IMR-90 (cell line): ENCODE data around the gene PACS1. TPM values are rescaled to one million over a fixed set of nuclear protein-coding genes. Genes with fewer than 3 reads are reported as not detected.

Source experiments
- ATAC-seq: fragments of 200-7000 bp; cut with Tn5 transposase; 2 replicates; pipeline ENCODE4 v1.9.1; 2020; ENCODE audit warnings: low read depth, mild to moderate bottlenecking, moderate library complexity
- BruUV-seq: library from RNA; stranded (reverse); fragments of 400-500 nt; replicated peaks from 2 replicates; lab custom pipeline; 2021; lab: Mats Ljungman, UMichigan
- CTCF ChIA-PET: fragments of 300-600 bp; formaldehyde crosslinking; extraction: SDS; loops from one replicate; lab custom pipeline; 2021; ENCODE audit warnings: antibody characterized with exemption; lab: Yijun Ruan, JAX
- POLR2A ChIA-PET: fragments of 300-600 bp; sonication (Branson Sonifier 250); formaldehyde crosslinking; loops from one replicate; lab custom pipeline; 2022; ENCODE audit warnings: antibody characterized with exemption; ENCODE audit not compliant: unreplicated experiment; lab: Charles Lee
- DNase-seq: peaks from one replicate; pipeline ENCODE4 v3.0.0; 2013
- H2AFZ ChIP-seq: replicated peaks from 2 replicates; pipeline ENCODE3; 2013; ENCODE audit warnings: low read length, mild to moderate bottlenecking; ENCODE audit not compliant: poor library complexity
- H2AK5ac ChIP-seq: 2 replicates; pipeline ENCODE4 v1.6.1; 2013; ENCODE audit warnings: low read depth, low read length, inconsistent platforms
- H2AK9ac ChIP-seq: replicated peaks from 2 replicates; pipeline ENCODE3; 2013; ENCODE audit warnings: mild to moderate bottlenecking, low read depth, low read length, moderate library complexity; ENCODE audit not compliant: poor library complexity
- H2BK120ac ChIP-seq: 2 replicates; pipeline ENCODE4 v1.6.1; 2013; ENCODE audit warnings: low read depth, low read length, inconsistent platforms
- H2BK15ac ChIP-seq: 3 replicates; pipeline ENCODE4 v1.6.1; 2013; ENCODE audit warnings: low read depth, low read length, inconsistent platforms
- H2BK20ac ChIP-seq: 2 replicates; pipeline ENCODE4 v1.6.1; 2013; ENCODE audit warnings: low read depth, mild to moderate bottlenecking, inconsistent platforms, low read length, moderate library complexity
- H2BK5ac ChIP-seq: 2 replicates; pipeline ENCODE4 v1.6.1; 2013; ENCODE audit warnings: mild to moderate bottlenecking, low read depth, low read length, inconsistent platforms; ENCODE audit not compliant: poor library complexity, severe bottlenecking
- H3K14ac ChIP-seq: replicated peaks from 2 replicates; pipeline ENCODE4 v1.6.1; 2013; ENCODE audit warnings: low read depth, low read length, inconsistent platforms
- H3K18ac ChIP-seq: 2 replicates; pipeline ENCODE4 v1.6.1; 2013; ENCODE audit warnings: low read depth, low read length, control low read depth
- H3K23ac ChIP-seq: 2 replicates; pipeline ENCODE4 v1.6.1; 2013; ENCODE audit warnings: low read depth, low read length, inconsistent platforms
- H3K27ac ChIP-seq: 2 replicates; pipeline ENCODE4 v1.5.1; 2013; ENCODE audit warnings: mild to moderate bottlenecking, control low read depth, low read length; ENCODE audit not compliant: insufficient read depth
- H3K27me3 ChIP-seq: 2 replicates; pipeline ENCODE4 v1.6.1; 2013; ENCODE audit warnings: low read length; ENCODE audit not compliant: control insufficient read depth, insufficient read depth
- H3K36me3 ChIP-seq: 2 replicates; pipeline ENCODE4 v1.6.1; 2013; ENCODE audit warnings: low read length, mixed read lengths; ENCODE audit not compliant: control insufficient read depth, insufficient read depth
- H3K4ac ChIP-seq: 2 replicates; pipeline ENCODE4 v1.6.1; 2013; ENCODE audit warnings: low read depth, low read length, inconsistent platforms
- H3K4me1 ChIP-seq: 2 replicates; pipeline ENCODE4 v1.6.1; 2013; ENCODE audit warnings: low read length, mixed read lengths; ENCODE audit not compliant: control insufficient read depth, insufficient read depth
- H3K4me2 ChIP-seq: 2 replicates; pipeline ENCODE4 v1.6.1; 2013; ENCODE audit warnings: low read depth, mild to moderate bottlenecking, control low read depth, low read length, moderate library complexity
- H3K4me3 ChIP-seq: 2 replicates; pipeline ENCODE4 v1.5.1; 2013; ENCODE audit warnings: low read depth, mild to moderate bottlenecking, control low read depth, low read length, moderate library complexity; ENCODE audit not compliant: insufficient read depth
- H3K56ac ChIP-seq: 2 replicates; pipeline ENCODE4 v1.6.1; 2013; ENCODE audit warnings: low read length, inconsistent platforms; ENCODE audit not compliant: insufficient read depth; ENCODE audit errors: extremely low read depth
- H3K79me1 ChIP-seq, 2 experiments: 2 replicates each; pipeline ENCODE4 v1.6.1; 2013; ENCODE audit warnings: low read length in 2 of 2, inconsistent platforms in 1 of 2, low read depth in 1 of 2
- H3K9ac ChIP-seq: 2 replicates; pipeline ENCODE4 v1.6.1; 2013; ENCODE audit warnings: low read depth, low read length, control low read depth
- H3K9me1 ChIP-seq: 2 replicates; pipeline ENCODE4 v1.6.1; 2013; ENCODE audit warnings: low read length, inconsistent platforms; ENCODE audit not compliant: insufficient read depth
- H3K9me3 ChIP-seq: 2 replicates; pipeline ENCODE4 v1.6.1; 2013; ENCODE audit warnings: low read length; ENCODE audit not compliant: control insufficient read depth, insufficient read depth
- H4K20me1 ChIP-seq: 2 replicates; pipeline ENCODE4 v1.6.1; 2013; ENCODE audit warnings: low read length, inconsistent platforms; ENCODE audit not compliant: insufficient read depth
- H4K5ac ChIP-seq: 2 replicates; pipeline ENCODE4 v1.6.1; 2013; ENCODE audit warnings: mild to moderate bottlenecking, low read depth, low read length, control low read depth
- H4K8ac ChIP-seq, 2 experiments: 2 replicates each; pipeline ENCODE4 v1.6.1; 2013; ENCODE audit warnings: low read depth in 2 of 2, low read length in 2 of 2, control low read depth in 1 of 2, inconsistent platforms in 1 of 2
- H4K91ac ChIP-seq: 2 replicates; pipeline ENCODE4 v1.6.1; 2013; ENCODE audit warnings: low read depth, low read length, inconsistent platforms; ENCODE audit not compliant: insufficient read depth
- BHLHE40 ChIP-seq: fragments of 150-350 bp; IDR thresholded peaks from 2 replicates; pipeline ENCODE4 v1.6.1; 2016; ENCODE audit warnings: mild to moderate bottlenecking, low read depth, low read length
- CEBPB ChIP-seq: IDR thresholded peaks from 2 replicates; pipeline ENCODE4 v1.6.1; 2012; ENCODE audit warnings: low read depth, low read length, improper control_type of control experiment
- CHD1 ChIP-seq: IDR thresholded peaks from 2 replicates; pipeline ENCODE4 v1.6.1; 2012; ENCODE audit warnings: low read depth, low read length, improper control_type of control experiment
- CTCF ChIP-seq: conservative IDR thresholded peaks from 2 replicates; pipeline ENCODE4 v1.5.1; 2012; ENCODE audit warnings: mild to moderate bottlenecking, low read depth, low read length, improper control_type of control experiment
- ELK1 ChIP-seq: fragments of 150-350 bp; IDR thresholded peaks from 2 replicates; pipeline ENCODE4 v1.6.1; 2016; ENCODE audit warnings: low read depth, mild to moderate bottlenecking, low read length, moderate library complexity, borderline replicate concordance
- FOS ChIP-seq: fragments of 150-350 bp; IDR thresholded peaks from 2 replicates; pipeline ENCODE4 v1.6.1; 2016; ENCODE audit warnings: low read depth, low read length
- MAFK ChIP-seq: IDR thresholded peaks from 2 replicates; pipeline ENCODE4 v1.6.1; 2012; ENCODE audit warnings: low read depth, low read length, improper control_type of control experiment
- MAZ ChIP-seq: IDR thresholded peaks from 2 replicates; pipeline ENCODE4 v1.6.1; 2012; ENCODE audit warnings: low read depth, mild to moderate bottlenecking, low read length, improper control_type of control experiment, moderate library complexity, borderline replicate concordance
- NFE2L2 ChIP-seq: fragments of 150-350 bp; IDR thresholded peaks from 2 replicates; pipeline ENCODE4 v1.6.1; 2016; ENCODE audit warnings: low read depth, mild to moderate bottlenecking, low read length
- POLR2A ChIP-seq: IDR thresholded peaks from 2 replicates; pipeline ENCODE4 v1.6.1; 2012; ENCODE audit warnings: mild to moderate bottlenecking, low read depth, low read length
- RAD21 ChIP-seq: IDR thresholded peaks from 2 replicates; pipeline ENCODE4 v1.6.1; 2012; ENCODE audit warnings: low read length, improper control_type of control experiment
- RCOR1 ChIP-seq: IDR thresholded peaks from 2 replicates; pipeline ENCODE4 v1.6.1; 2012; ENCODE audit warnings: mild to moderate bottlenecking, low read length, improper control_type of control experiment; ENCODE audit not compliant: insufficient replicate concordance
- RFX5 ChIP-seq: IDR thresholded peaks from 2 replicates; pipeline ENCODE4 v1.8.0; 2012; ENCODE audit warnings: low read depth, mild to moderate bottlenecking, low read length, moderate library complexity
- SMC3 ChIP-seq: fragments of 150-350 bp; IDR thresholded peaks from 2 replicates; pipeline ENCODE4 v1.6.1; 2016; ENCODE audit warnings: low read depth, mild to moderate bottlenecking, antibody characterized with exemption, low read length, moderate library complexity
- USF2 ChIP-seq: fragments of 150-350 bp; IDR thresholded peaks from 2 replicates; pipeline ENCODE4 v1.6.1; 2017; ENCODE audit warnings: mild to moderate bottlenecking, antibody characterized with exemption, low read length, low read depth
- WGBS, 2 experiments: methylation state at CpG; one replicate each; pipeline versions ENCODE4 v1.1.5 to v1.1.7; 2013; ENCODE audit warnings: missing lambda C conversion rate in 2 of 2; ENCODE audit not compliant: insufficient read length in 1 of 2; ENCODE audit errors: extremely low coverage in 2 of 2; 5-methylcytosine and 5-hydroxymethylcytosine counted together
- dilution Hi-C: fragments of 300-500 bp; cut with HindIII; formaldehyde crosslinking; loops from one replicate; pipeline ENCODE4 v1.14.3; 2018; ENCODE audit warnings: low sequenced_read_pairs; ENCODE audit not compliant: unreplicated experiment
- in situ Hi-C: fragments of 300-500 bp; cut with MboI; formaldehyde crosslinking; loops from 3 replicates; pipeline ENCODE4 v1.14.3; 2019; ENCODE audit warnings: low sequenced_read_pairs, inconsistent platforms, mixed read lengths
- intact Hi-C: fragments of 100-400 bp; cut with micrococcal nuclease; formaldehyde crosslinking; loops from 2 replicates; pipeline ENCODE4 v1.10.0; 2022
- polyA plus RNA-seq, 3 experiments: library from polyadenylated mRNA; depleted of rRNA; stranded (reverse); fragments of >200 nt; gene quantifications; 2 replicates each; pipeline ENCODE4 v1.2.3, GENCODE V29; 2012; ENCODE audit warnings: low replicate concordance in 1 of 3
- total RNA-seq: library from RNA; depleted of rRNA; stranded (reverse); fragments of >200 nt; gene quantifications from 2 replicates; pipeline ENCODE4 v1.2.3, GENCODE V29; 2012

Gene PACS1
- total and polyA plus RNA-seq, 2 of the 4 experiments (the other 2 are of a cell fraction), result 7.3 to 32.0 TPM

DNA sequence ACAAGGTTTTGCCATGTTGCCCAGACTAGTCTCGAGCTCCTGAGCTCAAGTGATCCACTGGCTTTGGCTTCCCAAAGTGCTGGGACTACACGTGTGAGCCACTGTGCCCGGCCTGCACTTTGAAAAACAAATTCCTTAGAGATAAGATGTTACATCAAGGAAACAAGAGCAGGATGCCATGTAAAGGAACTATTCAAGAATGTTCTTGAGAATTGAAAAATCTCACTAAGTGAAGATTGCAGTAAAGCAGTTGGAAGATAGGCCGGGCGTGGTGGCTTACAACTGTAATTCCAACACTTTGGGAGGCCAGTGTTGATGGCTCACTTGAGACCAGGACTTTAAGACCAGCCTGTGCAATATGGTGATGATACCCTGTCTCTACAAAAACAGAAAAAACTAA lies 88.1 kb downstream of the PACS1 start:
- no peak overlapping the region for H3K4me2 ChIP-seq
- dilution Hi-C loops, result no loop called here
- ATAC-seq (no peak), DNase-seq (no peak)
- no peak overlapping the region for H4K8ac ChIP-seq
- no peak overlapping the region for H3K14ac ChIP-seq
- CTCF ChIA-PET, result no interaction called here
- no peak overlapping the region for H2BK5ac ChIP-seq
- H4K91ac ChIP-seq, result no peak overlapping the region
- POLR2A ChIA-PET, result no interaction called here
- no peak overlapping the region for H3K27ac ChIP-seq
- no TSS peak for BruUV-seq
- no peak overlapping the region for H3K4ac ChIP-seq
- no peak overlapping the region for H3K18ac ChIP-seq
- no peak overlapping the region for H3K9ac ChIP-seq
- no peaks in the 10 kb centered on the region for H3K4me1 ChIP-seq
- no peaks in the 10 kb centered on the region for H3K9me3 ChIP-seq
- no peak overlapping the region for H3K4me3 ChIP-seq
- in situ Hi-C loops, result no loop called here
- no peak overlapping the region for H4K5ac ChIP-seq
- H3K27me3 ChIP-seq, result no peaks in the 10 kb centered on the region
- H3K23ac ChIP-seq, result no peak overlapping the region
- H2BK20ac ChIP-seq, result no peak overlapping the region
- H4K20me1 ChIP-seq, result peaks cover 3% of the 10 kb centered on the region; the same call in 1 of the 2 replicates
- no peak overlapping the region for H2AFZ ChIP-seq
- H3K9me1 ChIP-seq, result 0 out of 2 replicates have a peak, but pooled peaks cover 3% of the 10 kb centered on the region
- no peak overlapping the region for H2BK120ac ChIP-seq
- intact Hi-C loops, result no loop called here
- no peak overlapping the region for H2BK15ac ChIP-seq
- H3K79me1 ChIP-seq, result peaks cover 33 to 40% of the 10 kb centered on the region in 2 experiments
- H3K36me3 ChIP-seq, result no peaks in the 10 kb centered on the region
- no peak overlapping the region for H3K56ac ChIP-seq
- H2AK9ac ChIP-seq, result no peak overlapping the region
- H2AK5ac ChIP-seq, result no peak overlapping the region
- TF ChIP-seq FOS (no peak), RCOR1 (no peak), MAZ (no peak), CTCF (no peak), ELK1 (no peak), RAD21 (no peak), POLR2A (no peak), SMC3 (no peak), USF2 (no peak), CHD1 (no peak), MAFK (no peak), NFE2L2 (no peak), CEBPB (no peak), BHLHE40 (no peak), RFX5 (no peak)
- 100% methylated on average over 3 of the region's 5 CpGs; no CpG with 5 or more reads in 1 of the 2 experiments for WGBS, 2 experiments
